Activated naive CD8-positive, alpha-beta T cell treated with anti-CD3 and anti-CD28 coated beads for 36 hours (primary cell): ENCODE results near the gene RNF212. TPM values are rescaled to one million over a fixed set of nuclear protein-coding genes. Genes with fewer than 3 reads are reported as not detected.
"Not testable (repeated sequence)": the region's sequence is repeated elsewhere in the genome, so short reads cannot be mapped to it uniquely, and the experiment has no call there.

Experiments used
- DNase-seq: peaks from one replicate; pipeline ENCODE4 v3.0.0; 2021
- H3K27ac Mint-ChIP-seq: one replicate; pipeline ENCODE4 v1.8.0; 2022; ENCODE audit warnings: mild to moderate bottlenecking, moderate library complexity, mixed read lengths
- H3K27me3 Mint-ChIP-seq: one replicate; pipeline ENCODE4 v1.8.0; 2022; ENCODE audit warnings: mild to moderate bottlenecking, mixed read lengths
- H3K36me3 Mint-ChIP-seq: one replicate; pipeline ENCODE4 v1.8.0; 2021; ENCODE audit warnings: mild to moderate bottlenecking, mixed read lengths
- H3K4me1 Mint-ChIP-seq: one replicate; pipeline ENCODE4 v1.8.0; 2021; ENCODE audit warnings: mixed read lengths
- H3K4me3 Mint-ChIP-seq: one replicate; pipeline ENCODE4 v1.8.0; 2022; ENCODE audit warnings: mild to moderate bottlenecking, moderate library complexity, mixed read lengths
- H3K9me3 Mint-ChIP-seq: one replicate; pipeline ENCODE4 v1.8.0; 2022; ENCODE audit warnings: mixed read lengths
- total RNA-seq, 2 experiments: library from RNA; stranded (reverse); gene quantifications; one replicate each; pipeline ENCODE4 v1.2.3, GENCODE V29; 2021

Gene RNF212
- total RNA-seq, 2 experiments from 2014 or later: 3.3 to 3.8 TPM

- H3K9me3 Mint-ChIP-seq: no peaks in the 10 kb centered on the region
- peaks cover 13% of the 10 kb centered on the region for H3K4me1 Mint-ChIP-seq
- H3K36me3 Mint-ChIP-seq: no peaks in the 10 kb centered on the region
- H3K27ac Mint-ChIP-seq: no peak overlapping the region
- DNase-seq: peak; percentile 52
- peaks cover 18% of the 10 kb centered on the region for H3K27me3 Mint-ChIP-seq
- H3K4me3 Mint-ChIP-seq: no peak overlapping the region
Observed at GRCh38 chr4:1072830-1073446, 40.4 kb downstream of the RNF212 start.

- no peak for DNase-seq
- Mint-ChIP-seq H3K9me3 (peaks cover 2% of the 10 kb centered on the region), H3K27me3 (peaks cover 45% of the 10 kb centered on the region), H3K36me3 (no peaks in the 10 kb centered on the region), H3K4me1 (peaks cover 13% of the 10 kb centered on the region), H3K27ac (no peak overlapping the region), H3K4me3 (no peak overlapping the region)
Observed at GRCh38 chr4:1069394-1069793, 44.0 kb downstream of the RNF212 start.

GRCh38 chr4:1065732-1066131, 47.6 kb downstream of the RNF212 start:
- no peak overlapping the region for H3K4me3 Mint-ChIP-seq
- peaks cover 9% of the 10 kb centered on the region for H3K9me3 Mint-ChIP-seq
- peaks cover 54% of the 10 kb centered on the region for H3K27me3 Mint-ChIP-seq
- peaks cover 9% of the 10 kb centered on the region for H3K4me1 Mint-ChIP-seq
- H3K27ac Mint-ChIP-seq: no peak overlapping the region
- H3K36me3 Mint-ChIP-seq: peaks cover 2% of the 10 kb centered on the region
- no peak for DNase-seq

GRCh38 chr4:1062419-1062818, 50.9 kb downstream of the RNF212 start:
- Mint-ChIP-seq H3K27me3 (peaks cover 36% of the 10 kb centered on the region), H3K36me3 (peaks cover 2% of the 10 kb centered on the region), H3K4me3 (peak overlapping the region; percentile 8), H3K27ac (no peak overlapping the region), H3K9me3 (peaks cover 9% of the 10 kb centered on the region), H3K4me1 (peaks cover 9% of the 10 kb centered on the region)
- no peak for DNase-seq

GRCh38 chr4:1061760-1062159, 51.6 kb downstream of the RNF212 start:
- Mint-ChIP-seq H3K9me3 (peaks cover 9% of the 10 kb centered on the region), H3K4me3 (no peak overlapping the region), H3K36me3 (peaks cover 2% of the 10 kb centered on the region), H3K27ac (no peak overlapping the region), H3K27me3 (peaks cover 30% of the 10 kb centered on the region), H3K4me1 (peaks cover 9% of the 10 kb centered on the region)
- no peak for DNase-seq

GRCh38 chr4:1061056-1061700, 52.2 kb downstream of the RNF212 start:
- peaks cover 27% of the 10 kb centered on the region for H3K27me3 Mint-ChIP-seq
- H3K9me3 Mint-ChIP-seq: peaks cover 9% of the 10 kb centered on the region
- H3K4me3 Mint-ChIP-seq: no peak overlapping the region
- no peak for DNase-seq
- H3K36me3 Mint-ChIP-seq: peaks cover 2% of the 10 kb centered on the region
- peaks cover 10% of the 10 kb centered on the region for H3K4me1 Mint-ChIP-seq
- H3K27ac Mint-ChIP-seq: no peak overlapping the region

GRCh38 chr4:1060621-1061020, 52.7 kb downstream of the RNF212 start:
- DNase-seq: no peak
- peaks cover 9% of the 10 kb centered on the region for H3K9me3 Mint-ChIP-seq
- no peak overlapping the region for H3K27ac Mint-ChIP-seq
- H3K36me3 Mint-ChIP-seq: peaks cover 2% of the 10 kb centered on the region
- H3K4me3 Mint-ChIP-seq: no peak overlapping the region
- H3K4me1 Mint-ChIP-seq: peaks cover 16% of the 10 kb centered on the region
- H3K27me3 Mint-ChIP-seq: peaks cover 22% of the 10 kb centered on the region

GRCh38 chr4:1060121-1060520, 53.2 kb downstream of the RNF212 start:
- peaks cover 2% of the 10 kb centered on the region for H3K36me3 Mint-ChIP-seq
- H3K27ac Mint-ChIP-seq: no peak overlapping the region
- peaks cover 18% of the 10 kb centered on the region for H3K27me3 Mint-ChIP-seq
- no peak overlapping the region for H3K4me3 Mint-ChIP-seq
- peaks cover 18% of the 10 kb centered on the region for H3K4me1 Mint-ChIP-seq
- no peak for DNase-seq
- peaks cover 9% of the 10 kb centered on the region for H3K9me3 Mint-ChIP-seq

GRCh38 chr4:1058997-1059665, 54.2 kb downstream of the RNF212 start:
- H3K9me3 Mint-ChIP-seq: peaks cover 7% of the 10 kb centered on the region
- H3K27me3 Mint-ChIP-seq: peaks cover 11% of the 10 kb centered on the region
- peaks cover 2% of the 10 kb centered on the region for H3K36me3 Mint-ChIP-seq
- H3K4me1 Mint-ChIP-seq: peaks cover 18% of the 10 kb centered on the region
- no peak overlapping the region for H3K4me3 Mint-ChIP-seq
- DNase-seq: no peak
- no peak overlapping the region for H3K27ac Mint-ChIP-seq

GRCh38 chr4:1058198-1058996, 55.0 kb downstream of the RNF212 start:
- DNase-seq: no peak
- Mint-ChIP-seq H3K4me1 (peaks cover 18% of the 10 kb centered on the region), H3K9me3 (peaks cover 6% of the 10 kb centered on the region), H3K4me3 (no peak overlapping the region), H3K27me3 (peaks cover 5% of the 10 kb centered on the region), H3K36me3 (peaks cover 2% of the 10 kb centered on the region), H3K27ac (no peak overlapping the region)

GRCh38 chr4:1057403-1057745, 56.0 kb downstream of the RNF212 start:
- Mint-ChIP-seq H3K27ac (no peak overlapping the region), H3K27me3 (no peaks in the 10 kb centered on the region), H3K36me3 (peaks cover 2% of the 10 kb centered on the region), H3K4me3 (no peak overlapping the region), H3K9me3 (peaks cover 3% of the 10 kb centered on the region), H3K4me1 (peaks cover 15% of the 10 kb centered on the region)
- no peak for DNase-seq

- H3K4me1 Mint-ChIP-seq: peaks cover 9% of the 10 kb centered on the region
- no peaks in the 10 kb centered on the region for H3K9me3 Mint-ChIP-seq
- H3K27me3 Mint-ChIP-seq: no peaks in the 10 kb centered on the region
- no peak overlapping the region for H3K27ac Mint-ChIP-seq
- no peak overlapping the region for H3K4me3 Mint-ChIP-seq
- no peak for DNase-seq
- H3K36me3 Mint-ChIP-seq: no peaks in the 10 kb centered on the region
Observed at GRCh38 chr4:1056671-1057402, 56.5 kb downstream of the RNF212 start.

- Mint-ChIP-seq H3K4me1 (peaks cover 9% of the 10 kb centered on the region), H3K4me3 (peak overlapping the region; percentile 70), H3K9me3 (no peaks in the 10 kb centered on the region), H3K36me3 (no peaks in the 10 kb centered on the region), H3K27ac (peak overlapping the region; percentile 72), H3K27me3 (no peaks in the 10 kb centered on the region)
- peak; percentile 76 for DNase-seq
Observed at GRCh38 chr4:1055721-1056590, 57.4 kb downstream of the RNF212 start.

GRCh38 chr4:1055243-1055701, 58.1 kb downstream of the RNF212 start:
- not testable (repeated sequence) for DNase-seq, H3K27me3 Mint-ChIP-seq, H3K4me1 Mint-ChIP-seq, H3K9me3 Mint-ChIP-seq, H3K36me3 Mint-ChIP-seq
- peak overlapping the region; percentile 70 for H3K4me3 Mint-ChIP-seq
- peak overlapping the region; percentile 72 for H3K27ac Mint-ChIP-seq
